ENCODE measurements around the gene TRMT2A.

The TRMT2A gene

GRCh38 chr22:20107471-20107901, 9.5 kb downstream of the TRMT2A start:
- no peaks in the 10 kb centered on the region for H3K9me3 Mint-ChIP-seq
- peaks cover 7% of the 10 kb centered on the region for H3K4me1 Mint-ChIP-seq
- no peak overlapping the region for H3K27ac Mint-ChIP-seq
- H3K27me3 Mint-ChIP-seq (ENCODE audit: low read depth) = no peaks in the 10 kb centered on the region
- H3K36me3 Mint-ChIP-seq (ENCODE audit: low read depth) = peaks cover 39% of the 10 kb centered on the region
- no peak overlapping the region for H3K4me3 Mint-ChIP-seq
- no peak for TF ChIP-seq CTCF (IDR thresholded peaks at IDR 0.05; ENCODE audit: unreplicated experiment in 3 of 3)

GRCh38 chr22:20106849-20107237, 10.2 kb downstream of the TRMT2A start:
- TF ChIP-seq CTCF (IDR thresholded peaks at IDR 0.05; ENCODE audit: unreplicated experiment in 3 of 3) = no peak
- Mint-ChIP-seq H3K27ac (no peak overlapping the region), H3K4me1 (peaks cover 7% of the 10 kb centered on the region), H3K4me3 (no peak overlapping the region), H3K36me3 (ENCODE audit: low read depth) (peaks cover 45% of the 10 kb centered on the region), H3K9me3 (no peaks in the 10 kb centered on the region), H3K27me3 (ENCODE audit: low read depth) (no peaks in the 10 kb centered on the region)

GRCh38 chr22:20106205-20106848, 10.7 kb downstream of the TRMT2A start:
- no peaks in the 10 kb centered on the region for H3K9me3 Mint-ChIP-seq
- H3K27me3 Mint-ChIP-seq (ENCODE audit: low read depth) = no peaks in the 10 kb centered on the region
- no peak overlapping the region for H3K4me3 Mint-ChIP-seq
- H3K27ac Mint-ChIP-seq = no peak overlapping the region
- H3K4me1 Mint-ChIP-seq = peaks cover 7% of the 10 kb centered on the region
- H3K36me3 Mint-ChIP-seq (ENCODE audit: low read depth) = peaks cover 47% of the 10 kb centered on the region
- TF ChIP-seq CTCF (IDR thresholded peaks at IDR 0.05; ENCODE audit: unreplicated experiment in 3 of 3) = no peak

GRCh38 chr22:20105456-20106204, 11.4 kb downstream of the TRMT2A start:
- TF ChIP-seq CTCF (IDR thresholded peaks at IDR 0.05; ENCODE audit: unreplicated experiment in 3 of 3) = no peak
- Mint-ChIP-seq H3K36me3 (ENCODE audit: low read depth) (peaks cover 54% of the 10 kb centered on the region), H3K4me1 (peaks cover 7% of the 10 kb centered on the region), H3K4me3 (no peak overlapping the region), H3K9me3 (no peaks in the 10 kb centered on the region), H3K27ac (no peak overlapping the region), H3K27me3 (ENCODE audit: low read depth) (no peaks in the 10 kb centered on the region)

- Mint-ChIP-seq H3K27ac (no peak overlapping the region), H3K4me3 (no peak overlapping the region)
Measured at GRCh38 chr22:20102203-20102780, 14.7 kb downstream of the TRMT2A start.

More at GRCh38 chr22:20102203-20102780, 14.7 kb downstream of the TRMT2A start:
- Mint-ChIP-seq H3K9me3 (peaks cover 3% of the 10 kb centered on the region), H3K27me3 (ENCODE audit: low read depth) (no peaks in the 10 kb centered on the region), H3K36me3 (ENCODE audit: low read depth) (peaks cover 75% of the 10 kb centered on the region), H3K4me1 (peaks cover 7% of the 10 kb centered on the region)
- TF ChIP-seq CTCF (IDR thresholded peaks at IDR 0.05; ENCODE audit: unreplicated experiment in 3 of 3) = no peak

Data from nephron (organoid).